ENCODE measurements around the gene ZNF609. TPM values are rescaled to one million over a fixed set of nuclear protein-coding genes. Genes with fewer than 3 reads are reported as not detected.
A peak's percentile ranks its signal among the peaks of the same experiment; 100 is the strongest.
"Not testable (repeated sequence)": the region's sequence is repeated elsewhere in the genome, so short reads cannot be mapped to it uniquely, and the experiment has no call there.

ZNF609 gene
- total RNA-seq, 1 donor from 2014 or later, result 24.1 TPM

- H3K4me1 Mint-ChIP-seq (ENCODE audit: low read depth), result peaks cover 15% of the 10 kb centered on the region
- no peak for DNase-seq (ENCODE audit: low spot score)
- H3K9me3 Mint-ChIP-seq (ENCODE audit: low read depth), result no peaks in the 10 kb centered on the region
- H3K27me3 Mint-ChIP-seq (ENCODE audit: low read depth), result no peaks in the 10 kb centered on the region
- no peaks in the 10 kb centered on the region for H3K36me3 Mint-ChIP-seq (ENCODE audit: low read depth)
- TF ChIP-seq CTCF (IDR thresholded peaks at IDR 0.05), result no peak
- H3K4me3 Mint-ChIP-seq (ENCODE audit: unreplicated experiment), result no peak overlapping the region
- H3K27ac Mint-ChIP-seq (ENCODE audit: unreplicated experiment), result no peak overlapping the region
Observed at GRCh38 chr15:64589435-64590084, 129.2 kb downstream of the ZNF609 start.

GRCh38 chr15:64592845-64593244, 132.5 kb downstream of the ZNF609 start:
- H3K4me3 Mint-ChIP-seq (ENCODE audit: unreplicated experiment); H3K36me3 Mint-ChIP-seq (ENCODE audit: low read depth); H3K27me3 Mint-ChIP-seq (ENCODE audit: low read depth); H3K9me3 Mint-ChIP-seq (ENCODE audit: low read depth); H3K27ac Mint-ChIP-seq (ENCODE audit: unreplicated experiment); DNase-seq (ENCODE audit: low spot score): not testable (repeated sequence)
- H3K4me1 Mint-ChIP-seq (ENCODE audit: low read depth), result peaks cover 13% of the 10 kb centered on the region

- H3K27me3 Mint-ChIP-seq (ENCODE audit: low read depth), result no peaks in the 10 kb centered on the region
- H3K27ac Mint-ChIP-seq (ENCODE audit: unreplicated experiment), result peak overlapping the region; percentile 53
- DNase-seq (ENCODE audit: low spot score), result no peak
Observed at GRCh38 chr15:64596701-64597476, 136.5 kb downstream of the ZNF609 start.

GRCh38 chr15:64597477-64597822, 137.1 kb downstream of the ZNF609 start:
- Mint-ChIP-seq H3K27me3 (ENCODE audit: low read depth) (no peaks in the 10 kb centered on the region), H3K27ac (ENCODE audit: unreplicated experiment) (peak overlapping the region; percentile 53), H3K4me3 (ENCODE audit: unreplicated experiment) (no peak overlapping the region), H3K4me1 (ENCODE audit: low read depth) (peaks cover 27% of the 10 kb centered on the region), H3K9me3 (ENCODE audit: low read depth) (no peaks in the 10 kb centered on the region), H3K36me3 (ENCODE audit: low read depth) (no peaks in the 10 kb centered on the region)
- no peak for DNase-seq (ENCODE audit: low spot score)
- TF ChIP-seq CTCF (IDR thresholded peaks at IDR 0.05), result no peak

More at GRCh38 chr15:64596701-64597476, 136.5 kb downstream of the ZNF609 start:
- H3K4me1 Mint-ChIP-seq (ENCODE audit: low read depth), result peaks cover 21% of the 10 kb centered on the region
- no peak for TF ChIP-seq CTCF (IDR thresholded peaks at IDR 0.05)
- H3K36me3 Mint-ChIP-seq (ENCODE audit: low read depth), result no peaks in the 10 kb centered on the region
- H3K4me3 Mint-ChIP-seq (ENCODE audit: unreplicated experiment), result no peak overlapping the region
- H3K9me3 Mint-ChIP-seq (ENCODE audit: low read depth), result no peaks in the 10 kb centered on the region

GRCh38 chr15:64599226-64599625, 138.8 kb downstream of the ZNF609 start:
- peaks cover 35% of the 10 kb centered on the region for H3K4me1 Mint-ChIP-seq (ENCODE audit: low read depth)
- no peaks in the 10 kb centered on the region for H3K9me3 Mint-ChIP-seq (ENCODE audit: low read depth)
- H3K27me3 Mint-ChIP-seq (ENCODE audit: low read depth), result no peaks in the 10 kb centered on the region
- no peak for TF ChIP-seq CTCF (IDR thresholded peaks at IDR 0.05)
- H3K36me3 Mint-ChIP-seq (ENCODE audit: low read depth), result no peaks in the 10 kb centered on the region
- no peak for DNase-seq (ENCODE audit: low spot score)
- H3K27ac Mint-ChIP-seq (ENCODE audit: unreplicated experiment), result no peak overlapping the region
- no peak overlapping the region for H3K4me3 Mint-ChIP-seq (ENCODE audit: unreplicated experiment)

All from chondrocyte (in vitro differentiated cells).